ENCODE results near the gene LRRC45. TPM values are rescaled to one million over a fixed set of nuclear protein-coding genes. Genes with fewer than 3 reads are reported as not detected.

LRRC45 gene
- polyA plus RNA-seq, 1 donor = 8.4 TPM

GRCh38 chr17:82050761-82051641 is 27.9 kb downstream of the LRRC45 start:
- no peak for DNase-seq (ENCODE audit: low read depth)

DNA sequence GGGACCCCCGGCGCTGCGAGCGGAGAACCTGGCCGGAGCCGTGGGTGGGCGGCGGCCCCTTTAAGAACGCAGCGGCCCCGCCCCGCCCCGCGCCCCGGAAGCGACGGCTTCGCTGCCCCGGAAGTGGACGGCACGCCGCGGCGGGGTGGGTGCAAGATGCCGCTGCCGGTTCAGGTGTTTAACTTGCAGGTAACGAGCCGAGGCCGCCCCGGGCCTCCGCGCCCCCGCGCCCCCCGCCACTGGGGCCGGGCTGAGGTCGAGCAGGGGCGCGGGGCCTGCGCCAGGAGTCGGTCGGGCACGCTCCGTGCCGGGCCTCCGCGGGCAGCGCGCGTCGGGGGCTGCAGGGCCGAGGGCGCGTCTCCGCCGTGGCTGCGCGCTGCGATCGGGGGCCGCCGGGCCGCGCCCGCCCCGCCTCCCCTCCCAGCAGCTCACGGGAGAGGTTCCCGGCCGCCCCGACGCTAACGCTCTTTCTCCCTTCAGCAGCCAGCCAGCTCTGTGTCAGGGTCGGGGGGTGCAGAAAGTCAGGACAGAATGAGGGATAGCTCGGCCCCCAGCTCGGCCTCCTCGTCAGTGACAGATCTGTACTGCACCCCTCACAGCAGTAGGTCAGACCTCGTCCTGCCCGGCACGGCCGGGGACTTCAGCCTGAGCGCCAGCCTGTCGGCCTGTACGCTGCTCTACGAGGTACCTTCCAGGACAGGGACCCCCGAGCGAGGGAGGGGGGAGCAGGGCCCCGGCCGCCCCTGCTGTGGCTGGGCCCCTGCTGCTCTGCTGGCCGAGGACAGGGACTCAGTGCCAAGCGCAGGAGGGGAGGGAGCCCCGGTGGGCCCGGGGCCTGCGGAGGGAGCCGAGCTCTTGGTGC is 28.9 kb downstream of the LRRC45 start, which contains the start of the genes GPS1 and RFNG:
TSS of gene GPS1 (plus strand) at position 123 of the 862 bp plus-strand sequence. CDS start at position 157, 34 bp downstream.
TSS of gene RFNG (minus strand) at position 36 of the 862 bp plus-strand sequence. CDS start 45 bp downstream, outside the sequence.
- DNase-seq (ENCODE audit: low read depth) = no peak

DNA sequence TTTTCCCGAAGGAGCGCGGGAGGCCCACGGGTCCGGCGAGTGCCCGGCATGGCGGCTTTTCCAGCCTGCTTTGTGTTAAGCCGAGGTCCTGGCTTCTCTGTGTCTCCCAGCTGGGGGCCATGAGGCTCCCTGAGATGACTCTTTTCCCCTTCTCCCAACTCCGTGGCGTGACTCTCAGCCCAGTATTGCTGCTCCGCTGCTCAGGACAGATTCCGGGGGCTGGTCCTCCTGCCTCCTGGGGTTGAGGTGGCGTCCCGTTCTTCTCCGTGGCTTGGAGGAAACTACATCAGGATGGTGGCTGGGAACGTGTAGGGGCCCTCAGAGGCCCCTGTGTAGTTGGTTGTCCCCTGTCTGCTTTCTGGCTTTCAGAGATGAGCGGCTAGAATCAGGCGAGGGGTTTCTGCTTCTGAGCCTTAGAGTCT is 29.5 kb downstream of the LRRC45 start:
- DNase-seq (ENCODE audit: low read depth) = no peak

GRCh38 chr17:82053130-82053529 is 30.0 kb downstream of the LRRC45 start:
- DNase-seq (ENCODE audit: low read depth) = no peak

DNA sequence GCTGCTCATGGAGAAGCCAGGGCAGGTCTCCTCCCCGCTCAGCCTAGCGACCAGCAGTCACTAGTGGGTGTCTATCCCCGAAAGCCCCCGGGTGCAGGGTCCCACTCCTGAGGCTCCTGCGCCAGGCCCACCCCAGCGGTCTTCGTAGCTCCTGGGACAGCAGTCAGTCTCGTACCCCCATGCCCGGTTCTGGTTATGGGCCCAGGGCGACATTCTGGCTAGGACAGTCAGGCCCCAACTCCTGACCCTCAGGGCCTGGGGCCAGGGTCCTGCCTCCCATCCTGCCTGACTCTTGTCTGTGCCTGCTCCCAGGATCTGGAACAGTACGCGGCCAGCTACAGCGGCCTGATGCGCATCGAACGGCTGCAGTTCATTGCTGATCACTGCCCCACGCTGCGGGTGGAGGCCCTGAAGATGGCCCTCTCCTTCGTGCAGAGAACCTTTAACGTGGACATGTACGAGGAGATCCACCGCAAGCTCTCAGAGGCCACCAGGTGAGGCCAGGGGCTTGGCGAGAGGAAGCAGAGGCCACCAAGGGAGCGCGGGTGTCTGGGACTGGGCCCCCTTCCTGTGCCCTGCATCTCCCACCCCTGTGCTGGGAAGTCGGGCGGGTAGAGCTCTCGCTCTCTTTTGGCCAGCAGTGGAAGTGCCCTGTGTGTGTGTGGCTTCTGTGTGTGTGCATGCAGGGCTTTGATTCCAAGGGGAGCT is 30.6 kb downstream of the LRRC45 start:
- DNase-seq (ENCODE audit: low read depth) = no peak

GRCh38 chr17:82054351-82055022 is 31.4 kb downstream of the LRRC45 start:
- DNase-seq (ENCODE audit: low read depth) = no peak

DNA sequence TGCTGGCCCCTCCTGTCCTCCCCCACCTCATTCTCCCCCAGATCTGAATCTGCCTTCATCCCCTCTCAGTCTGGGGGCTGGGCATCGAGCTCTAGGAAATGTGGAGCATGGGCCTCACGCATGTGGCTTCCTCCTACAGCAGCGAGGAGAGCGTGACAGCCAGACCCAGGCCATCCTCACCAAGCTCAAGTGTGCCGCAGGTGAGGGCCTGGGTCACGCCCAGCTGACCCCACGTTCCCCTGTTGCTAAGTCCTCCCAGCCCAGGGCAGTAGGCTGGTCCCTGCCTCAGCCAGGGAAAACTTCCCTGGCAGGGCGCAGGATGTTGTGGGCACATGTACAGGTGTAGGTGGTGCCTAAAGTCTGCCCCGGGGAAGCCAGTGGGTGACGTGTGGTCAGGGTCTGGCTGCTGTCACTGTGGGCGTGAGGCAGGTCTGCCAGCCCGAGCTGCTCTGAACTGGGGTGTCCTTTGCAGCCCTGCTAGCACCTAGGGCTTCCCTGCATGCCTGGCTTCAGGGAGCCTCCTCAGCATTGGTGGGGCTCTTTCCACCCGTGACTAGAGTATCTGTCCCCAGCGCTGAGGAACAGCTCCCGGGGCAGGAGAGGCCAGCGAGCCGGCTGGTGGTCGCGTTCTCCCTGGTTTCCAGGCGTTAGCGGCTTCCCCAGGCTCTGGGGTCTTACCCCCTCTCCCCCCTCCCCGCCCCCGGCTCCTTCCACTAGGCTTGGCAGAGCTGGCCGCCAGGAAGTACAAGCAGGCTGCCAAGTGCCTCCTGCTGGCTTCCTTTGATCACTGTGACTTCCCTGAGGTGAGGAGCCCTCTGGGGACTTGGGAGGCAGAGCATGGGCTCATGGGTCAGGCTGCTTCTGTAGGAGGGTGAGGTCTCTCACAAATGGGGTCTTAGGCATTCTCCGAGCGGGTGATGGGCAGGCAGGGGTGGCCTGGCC is 32.2 kb downstream of the LRRC45 start:
- DNase-seq (ENCODE audit: low read depth) = no peak

DNA sequence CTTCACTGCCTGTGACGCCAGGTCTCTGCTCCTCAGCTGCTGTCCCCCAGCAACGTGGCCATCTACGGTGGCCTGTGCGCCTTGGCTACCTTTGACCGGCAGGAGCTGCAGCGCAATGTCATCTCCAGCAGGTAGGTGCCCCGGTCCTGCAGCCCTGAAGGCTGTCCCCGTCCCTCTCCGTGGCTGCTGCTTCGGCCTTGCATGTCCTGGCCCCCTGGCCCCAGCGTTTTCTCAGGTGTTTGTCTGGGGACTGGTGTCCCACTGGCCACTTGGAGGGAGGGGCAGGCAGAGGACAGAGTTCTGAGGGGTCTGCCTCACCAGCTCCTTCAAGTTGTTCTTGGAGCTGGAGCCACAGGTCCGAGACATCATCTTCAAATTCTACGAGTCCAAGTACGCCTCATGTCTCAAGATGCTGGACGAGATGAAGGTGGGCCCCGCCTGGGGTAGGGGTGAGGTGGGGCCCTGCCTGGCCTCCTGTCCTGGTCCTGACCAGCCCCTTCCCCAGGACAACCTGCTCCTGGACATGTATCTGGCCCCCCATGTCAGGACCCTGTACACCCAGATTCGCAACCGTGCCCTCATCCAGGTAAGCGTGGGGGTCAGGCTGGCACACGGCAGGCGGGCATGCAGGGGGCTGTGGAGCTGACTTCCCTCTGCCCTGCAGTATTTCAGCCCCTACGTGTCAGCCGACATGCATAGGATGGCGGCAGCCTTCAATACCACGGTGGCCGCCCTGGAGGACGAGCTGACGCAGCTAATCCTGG is 33.0 kb downstream of the LRRC45 start:
- DNase-seq (ENCODE audit: low read depth) = no peak

GRCh38 chr17:82056729-82057621 is 33.9 kb downstream of the LRRC45 start:
- no peak for DNase-seq (ENCODE audit: low read depth)

DNA sequence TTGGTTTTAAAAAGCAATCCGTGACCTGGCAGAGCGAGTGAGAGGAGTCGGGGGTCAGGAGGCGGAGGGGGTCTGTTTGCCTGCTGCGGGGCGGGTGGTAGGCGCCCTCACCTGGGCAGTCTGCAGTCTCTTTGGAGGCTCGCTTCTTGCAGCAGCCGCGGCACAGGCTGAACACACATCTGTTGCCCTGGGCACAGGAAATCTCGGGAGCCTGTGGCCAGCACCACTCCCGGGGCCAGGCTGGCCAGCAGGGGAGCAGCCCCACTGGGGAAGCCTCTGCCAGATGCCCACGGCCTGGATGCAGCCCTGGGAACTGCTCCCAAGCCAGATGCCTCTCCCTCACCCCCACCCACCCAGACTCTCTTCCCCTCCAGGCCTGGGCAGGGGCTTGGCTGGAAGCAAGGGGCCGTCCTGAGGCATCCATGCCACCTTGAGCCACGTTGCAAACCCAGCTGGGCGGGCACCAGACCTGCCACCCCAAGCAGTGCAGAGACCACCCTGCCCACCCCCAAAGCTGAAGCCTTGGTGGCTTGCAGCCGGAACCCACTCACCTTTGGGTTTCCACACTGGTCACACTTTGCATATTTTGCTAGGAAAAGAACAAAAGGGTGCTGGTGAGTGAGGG is 35.2 kb downstream of the LRRC45 start:
- DNase-seq (ENCODE audit: low read depth) = no peak

DNA sequence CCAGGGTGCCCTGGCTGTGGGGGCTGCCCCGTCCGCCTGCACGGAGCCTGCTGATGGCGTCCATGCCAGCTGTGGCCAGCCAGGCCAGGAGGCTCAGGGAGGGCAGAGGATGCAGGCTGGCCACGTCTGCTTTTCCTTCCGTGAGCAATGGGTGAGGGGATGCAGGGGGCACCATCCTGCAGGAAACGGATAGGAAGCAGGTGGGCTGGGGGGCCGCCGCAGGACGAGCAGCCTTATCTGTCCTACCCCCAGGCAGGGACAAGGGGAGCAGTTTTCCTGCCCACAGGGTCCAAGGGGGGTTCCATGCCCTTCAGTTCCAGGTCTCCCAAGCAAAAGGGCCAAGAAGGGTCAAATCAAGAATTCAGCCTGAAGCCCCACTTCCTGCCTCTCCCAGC is 35.7 kb downstream of the LRRC45 start:
- DNase-seq (ENCODE audit: low read depth) = no peak

- DNase-seq (ENCODE audit: low read depth) = no peak
Measured at GRCh38 chr17:82059272-82060000, 36.3 kb downstream of the LRRC45 start.

DNA sequence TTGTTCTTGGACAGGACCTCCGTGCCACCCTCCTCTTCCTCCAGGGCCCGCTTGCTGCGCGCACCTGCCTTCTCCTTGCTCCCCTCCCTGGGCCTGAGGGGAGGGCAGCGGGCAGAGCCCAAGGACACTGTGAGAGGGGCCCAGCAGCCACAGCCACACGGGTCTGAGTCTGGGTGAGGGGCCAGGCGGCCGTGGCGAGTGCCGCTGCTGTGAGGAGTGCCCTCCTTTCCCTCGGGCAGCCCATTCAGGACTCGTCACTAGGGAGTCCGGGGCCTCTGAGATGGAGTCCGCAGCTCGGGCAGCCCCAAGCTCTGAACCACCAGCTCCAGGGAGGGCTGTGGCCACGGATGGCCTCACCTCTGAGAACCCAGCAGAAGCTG is 36.9 kb downstream of the LRRC45 start:
- no peak for DNase-seq (ENCODE audit: low read depth)

- no peak for DNase-seq (ENCODE audit: low read depth)
Measured at GRCh38 chr17:82060614-82061013, 37.5 kb downstream of the LRRC45 start.

- no peak for DNase-seq (ENCODE audit: low read depth)
Measured at GRCh38 chr17:82061047-82061925, 38.2 kb downstream of the LRRC45 start.

All from forelimb muscle (tissue), 1 donor.